ENCODE data around the gene ZBTB11. TPM values are rescaled to one million over a fixed set of nuclear protein-coding genes. Genes with fewer than 3 reads are reported as not detected.

The ZBTB11 gene
- total and polyA plus RNA-seq, 11 donors, result 4.6 to 12.9 (median 9.8) TPM

GRCh38 chr3:101667331-101667730, 9.6 kb downstream of the ZBTB11 start:
- peaks cover 0 to 95% (median 91%) of the 10 kb centered on the region in 9 donors for H3K36me3 ChIP-seq
- H3K4me3 ChIP-seq, result no peak overlapping the region
- H3K9me3 ChIP-seq, result no peaks in the 10 kb centered on the region
- TF ChIP-seq POLR2A (IDR thresholded peaks at IDR 0.05) (no peak), CTCF (IDR thresholded peaks at IDR 0.05) (no peak)
- H3K27ac ChIP-seq, result no peak overlapping the region
- 96 to 98% (median 97%) methylated on average over 6 of the region's 6 CpGs for WGBS, 4 donors
- no peak for DNase-seq
- no peak for ATAC-seq
- no peaks in the 10 kb centered on the region for H3K27me3 ChIP-seq
- intact Hi-C loops (cut with DNase I), result no loop called here
- H3K4me1 ChIP-seq, result no peaks in the 10 kb centered on the region

DNA sequence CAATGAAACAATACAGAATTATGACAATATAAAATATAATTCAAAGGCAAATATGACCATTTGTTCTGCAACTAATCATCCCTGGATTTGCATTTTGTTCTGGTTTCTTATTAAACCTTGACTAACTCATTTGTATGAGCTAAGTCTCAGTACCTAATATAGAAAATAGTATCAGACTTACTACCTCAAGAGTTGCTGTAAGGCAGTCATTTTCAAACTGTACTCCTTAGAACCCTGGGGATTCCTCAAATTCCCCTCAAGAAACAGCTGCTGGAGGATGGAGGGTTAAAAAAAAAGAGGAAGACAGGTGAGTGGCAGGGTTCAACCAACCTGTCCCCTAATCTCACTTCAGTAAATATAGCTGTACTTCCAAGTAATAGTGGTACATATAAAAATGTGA, 11.1 kb downstream of the ZBTB11 start:
- H3K9me3 ChIP-seq, result no peaks in the 10 kb centered on the region
- H3K27me3 ChIP-seq, result no peaks in the 10 kb centered on the region
- no peaks in the 10 kb centered on the region for H3K4me1 ChIP-seq
- H3K36me3 ChIP-seq, result peaks cover 0 to 100% (median 96%) of the 10 kb centered on the region in 9 donors
- ATAC-seq (no peak), DNase-seq (no peak)
- no peak for TF ChIP-seq POLR2A (IDR thresholded peaks at IDR 0.05)
- no peak for TF ChIP-seq CTCF (IDR thresholded peaks at IDR 0.05)
- no peak overlapping the region for H3K4me3 ChIP-seq
- no peak overlapping the region for H3K27ac ChIP-seq
- intact Hi-C loops (cut with DNase I), result no loop called here

- intact Hi-C loops (cut with DNase I), result no loop called here
- TF ChIP-seq CTCF (IDR thresholded peaks at IDR 0.05) (no peak), POLR2A (IDR thresholded peaks at IDR 0.05) (no peak)
Measured at GRCh38 chr3:101665357-101665756, 11.6 kb downstream of the ZBTB11 start.

DNA sequence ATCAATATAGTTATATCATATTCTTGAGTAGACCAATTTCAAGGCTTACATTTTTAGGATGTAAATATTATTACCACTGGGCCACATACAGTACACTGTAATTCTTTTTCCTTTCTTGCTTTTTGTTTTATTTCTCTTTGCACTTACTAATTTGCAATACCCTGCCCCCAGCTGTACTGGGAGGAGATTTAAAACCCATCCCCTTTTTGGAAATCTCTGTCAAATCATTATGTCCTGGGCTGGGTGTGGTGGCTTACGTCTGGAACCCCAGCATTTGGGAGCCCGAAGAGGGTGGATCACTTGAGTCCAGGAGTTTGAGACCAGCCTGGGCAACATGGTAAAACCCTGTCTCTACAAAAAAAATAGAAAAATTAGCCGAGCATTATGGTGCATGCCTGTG, 16.2 kb downstream of the ZBTB11 start:
- 90 to 98% (median 96%) methylated on average over 3 of the region's 3 CpGs for WGBS, 4 donors
- Histone ChIP-seq H3K9me3 (no peaks in the 10 kb centered on the region), H3K36me3 (peaks cover 0 to 100% (median 100%) of the 10 kb centered on the region in 9 donors), H3K27me3 (no peaks in the 10 kb centered on the region), H3K4me3 (no peak overlapping the region), H3K4me1 (no peaks in the 10 kb centered on the region), H3K27ac (no peak overlapping the region)
- intact Hi-C loops (cut with DNase I), result no loop called here
- DNase-seq (no peak), ATAC-seq (no peak)
- TF ChIP-seq CTCF (IDR thresholded peaks at IDR 0.05), result no peak
- TF ChIP-seq POLR2A (IDR thresholded peaks at IDR 0.05), result no peak

More at GRCh38 chr3:101665357-101665756, 11.6 kb downstream of the ZBTB11 start:
- Histone ChIP-seq H3K9me3 (no peaks in the 10 kb centered on the region), H3K4me1 (no peaks in the 10 kb centered on the region), H3K27me3 (no peaks in the 10 kb centered on the region), H3K4me3 (no peak overlapping the region), H3K27ac (no peak overlapping the region), H3K36me3 (peaks cover 0 to 100% (median 96%) of the 10 kb centered on the region in 9 donors)
- ATAC-seq (no peak), DNase-seq (no peak)
- 93 to 97% (median 96%) methylated on average over 4 of the region's 4 CpGs for WGBS, 4 donors
